ENCODE measurements around the gene DCN.

- TF ChIP-seq, protein P1, sequence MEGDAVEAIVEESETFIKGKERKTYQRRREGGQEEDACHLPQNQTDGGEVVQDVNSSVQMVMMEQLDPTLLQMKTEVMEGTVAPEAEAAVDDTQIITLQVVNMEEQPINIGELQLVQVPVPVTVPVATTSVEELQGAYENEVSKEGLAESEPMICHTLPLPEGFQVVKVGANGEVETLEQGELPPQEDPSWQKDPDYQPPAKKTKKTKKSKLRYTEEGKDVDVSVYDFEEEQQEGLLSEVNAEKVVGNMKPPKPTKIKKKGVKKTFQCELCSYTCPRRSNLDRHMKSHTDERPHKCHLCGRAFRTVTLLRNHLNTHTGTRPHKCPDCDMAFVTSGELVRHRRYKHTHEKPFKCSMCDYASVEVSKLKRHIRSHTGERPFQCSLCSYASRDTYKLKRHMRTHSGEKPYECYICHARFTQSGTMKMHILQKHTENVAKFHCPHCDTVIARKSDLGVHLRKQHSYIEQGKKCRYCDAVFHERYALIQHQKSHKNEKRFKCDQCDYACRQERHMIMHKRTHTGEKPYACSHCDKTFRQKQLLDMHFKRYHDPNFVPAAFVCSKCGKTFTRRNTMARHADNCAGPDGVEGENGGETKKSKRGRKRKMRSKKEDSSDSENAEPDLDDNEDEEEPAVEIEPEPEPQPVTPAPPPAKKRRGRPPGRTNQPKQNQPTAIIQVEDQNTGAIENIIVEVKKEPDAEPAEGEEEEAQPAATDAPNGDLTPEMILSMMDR (IDR thresholded peaks at IDR 0.05), result no peak
- TF ChIP-seq, protein P2, sequence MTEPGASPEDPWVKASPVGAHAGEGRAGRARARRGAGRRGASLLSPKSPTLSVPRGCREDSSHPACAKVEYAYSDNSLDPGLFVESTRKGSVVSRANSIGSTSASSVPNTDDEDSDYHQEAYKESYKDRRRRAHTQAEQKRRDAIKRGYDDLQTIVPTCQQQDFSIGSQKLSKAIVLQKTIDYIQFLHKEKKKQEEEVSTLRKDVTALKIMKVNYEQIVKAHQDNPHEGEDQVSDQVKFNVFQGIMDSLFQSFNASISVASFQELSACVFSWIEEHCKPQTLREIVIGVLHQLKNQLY (CRISPR knock-in tag; IDR thresholded peaks at IDR 0.05), result no peak
- TF ChIP-seq ZNF138 (CRISPR knock-in tag; conservative IDR thresholded peaks at IDR 0.05) (no peak), ATF2 (CRISPR knock-in tag; IDR thresholded peaks at IDR 0.05; ENCODE audit: borderline replicate concordance, low read depth) (no peak), ZNF263 (CRISPR knock-in tag; IDR thresholded peaks at IDR 0.05; ENCODE audit: low read depth) (no peak), TEAD4 (CRISPR knock-in tag; IDR thresholded peaks at IDR 0.05) (no peak), E2F1 (CRISPR knock-in tag; IDR thresholded peaks at IDR 0.05) (no peak), CREB1 (CRISPR knock-in tag; IDR thresholded peaks at IDR 0.05) (no peak), ZNF121 (CRISPR knock-in tag; IDR thresholded peaks at IDR 0.05) (no peak), FOXP4 (CRISPR knock-in tag; IDR thresholded peaks at IDR 0.05) (no peak), SMAD3 (CRISPR knock-in tag; IDR thresholded peaks at IDR 0.05; ENCODE audit: borderline replicate concordance) (no peak)
- TF ChIP-seq, protein P3, sequence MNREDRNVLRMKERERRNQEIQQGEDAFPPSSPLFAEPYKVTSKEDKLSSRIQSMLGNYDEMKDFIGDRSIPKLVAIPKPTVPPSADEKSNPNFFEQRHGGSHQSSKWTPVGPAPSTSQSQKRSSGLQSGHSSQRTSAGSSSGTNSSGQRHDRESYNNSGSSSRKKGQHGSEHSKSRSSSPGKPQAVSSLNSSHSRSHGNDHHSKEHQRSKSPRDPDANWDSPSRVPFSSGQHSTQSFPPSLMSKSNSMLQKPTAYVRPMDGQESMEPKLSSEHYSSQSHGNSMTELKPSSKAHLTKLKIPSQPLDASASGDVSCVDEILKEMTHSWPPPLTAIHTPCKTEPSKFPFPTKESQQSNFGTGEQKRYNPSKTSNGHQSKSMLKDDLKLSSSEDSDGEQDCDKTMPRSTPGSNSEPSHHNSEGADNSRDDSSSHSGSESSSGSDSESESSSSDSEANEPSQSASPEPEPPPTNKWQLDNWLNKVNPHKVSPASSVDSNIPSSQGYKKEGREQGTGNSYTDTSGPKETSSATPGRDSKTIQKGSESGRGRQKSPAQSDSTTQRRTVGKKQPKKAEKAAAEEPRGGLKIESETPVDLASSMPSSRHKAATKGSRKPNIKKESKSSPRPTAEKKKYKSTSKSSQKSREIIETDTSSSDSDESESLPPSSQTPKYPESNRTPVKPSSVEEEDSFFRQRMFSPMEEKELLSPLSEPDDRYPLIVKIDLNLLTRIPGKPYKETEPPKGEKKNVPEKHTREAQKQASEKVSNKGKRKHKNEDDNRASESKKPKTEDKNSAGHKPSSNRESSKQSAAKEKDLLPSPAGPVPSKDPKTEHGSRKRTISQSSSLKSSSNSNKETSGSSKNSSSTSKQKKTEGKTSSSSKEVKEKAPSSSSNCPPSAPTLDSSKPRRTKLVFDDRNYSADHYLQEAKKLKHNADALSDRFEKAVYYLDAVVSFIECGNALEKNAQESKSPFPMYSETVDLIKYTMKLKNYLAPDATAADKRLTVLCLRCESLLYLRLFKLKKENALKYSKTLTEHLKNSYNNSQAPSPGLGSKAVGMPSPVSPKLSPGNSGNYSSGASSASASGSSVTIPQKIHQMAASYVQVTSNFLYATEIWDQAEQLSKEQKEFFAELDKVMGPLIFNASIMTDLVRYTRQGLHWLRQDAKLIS (CRISPR knock-in tag; IDR thresholded peaks at IDR 0.05; ENCODE audit: borderline replicate concordance), result no peak
Measured at GRCh38 chr12:91104812-91105466, 77.7 kb downstream of the DCN start.

All from WTC11 (cell line).